NT2/D1 (cell line): ENCODE results near the gene AQP11.

Experiments
- YY1 ChIP-seq: IDR thresholded peaks from 2 replicates; pipeline ENCODE4 v1.6.1; 2011; ENCODE audit not compliant: insufficient read length, insufficient read depth
- ZNF274 ChIP-seq: IDR thresholded peaks from 2 replicates; pipeline ENCODE4 v1.6.1; 2011; ENCODE audit warnings: mild to moderate bottlenecking, low read depth, low read length

GRCh38 chr11:77604281-77604680 lies 14.5 kb downstream of the AQP11 start:
- TF ChIP-seq ZNF274 (no peak), YY1 (no peak)
